Activated naive CD8-positive, alpha-beta T cell treated with anti-CD3 and anti-CD28 coated beads, Interleukin-2, amount 50 U/mL, for 24 hours (primary cell): ENCODE measurements around the gene CXCL13.
"Not testable (repeated sequence)": the region's sequence is repeated elsewhere in the genome, so short reads cannot be mapped to it uniquely, and the experiment has no call there.

Experiments
- ATAC-seq: fragments of 150-1000 bp; cut with Tn5 transposase; one replicate; pipeline ENCODE4 v1.10.0; 2021
- DNase-seq: peaks from one replicate; pipeline ENCODE4 v3.0.0; 2021
- H3K27ac Mint-ChIP-seq: one replicate; pipeline ENCODE4 v1.8.0; 2021; ENCODE audit warnings: mild to moderate bottlenecking, mixed read lengths
- H3K27me3 Mint-ChIP-seq: one replicate; pipeline ENCODE4 v1.8.0; 2021; ENCODE audit warnings: mixed read lengths
- H3K36me3 Mint-ChIP-seq: one replicate; pipeline ENCODE4 v1.8.0; 2021; ENCODE audit warnings: low read depth, mixed read lengths
- H3K4me1 Mint-ChIP-seq: one replicate; pipeline ENCODE4 v1.8.0; 2021; ENCODE audit warnings: mixed read lengths
- H3K4me3 Mint-ChIP-seq: one replicate; pipeline ENCODE4 v1.8.0; 2021; ENCODE audit warnings: mild to moderate bottlenecking, moderate library complexity, mixed read lengths
- H3K9me3 Mint-ChIP-seq: one replicate; pipeline ENCODE4 v1.8.0; 2021; ENCODE audit warnings: mixed read lengths

The CXCL13 gene, protein sequence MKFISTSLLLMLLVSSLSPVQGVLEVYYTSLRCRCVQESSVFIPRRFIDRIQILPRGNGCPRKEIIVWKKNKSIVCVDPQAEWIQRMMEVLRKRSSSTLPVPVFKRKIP

GRCh38 chr4:77605210-77605902, at the start of gene CXCL13:
Gene CXCL13 (plus strand): TSS chr4:77605820. CDS start chr4:77605866, 46 bp downstream.
- H3K9me3 Mint-ChIP-seq: no peaks in the 10 kb centered on the region
- no peak within 1 kb of the TSS for H3K27ac Mint-ChIP-seq
- ATAC-seq (no peak), DNase-seq (no peak)
- H3K27me3 Mint-ChIP-seq: peaks cover 4% of the 10 kb centered on the region
- peaks cover 19% of the 10 kb centered on the region for H3K4me1 Mint-ChIP-seq
- no peaks in the 10 kb centered on the region for H3K36me3 Mint-ChIP-seq
- no peak within 1 kb of the TSS for H3K4me3 Mint-ChIP-seq

- no peak overlapping the region for H3K4me3 Mint-ChIP-seq
- H3K9me3 Mint-ChIP-seq: peaks cover 8% of the 10 kb centered on the region
- H3K27me3 Mint-ChIP-seq: peaks cover 15% of the 10 kb centered on the region
- H3K4me1 Mint-ChIP-seq: no peaks in the 10 kb centered on the region
- ATAC-seq: no peak
- no peak overlapping the region for H3K27ac Mint-ChIP-seq
- no peak for DNase-seq
- no peaks in the 10 kb centered on the region for H3K36me3 Mint-ChIP-seq
These were observed 45.5 kb upstream of the CXCL13 start for GRCh38 chr4:77560170-77560569.

- H3K4me3 Mint-ChIP-seq, H3K36me3 Mint-ChIP-seq, DNase-seq, H3K27ac Mint-ChIP-seq, H3K9me3 Mint-ChIP-seq, H3K4me1 Mint-ChIP-seq, ATAC-seq: not testable (repeated sequence)
- peaks cover 21% of the 10 kb centered on the region for H3K27me3 Mint-ChIP-seq
These were observed 43.9 kb upstream of the CXCL13 start for GRCh38 chr4:77561720-77562119.

GRCh38 chr4:77564231-77564630, 41.4 kb upstream of the CXCL13 start:
- ATAC-seq (no peak), DNase-seq (no peak)
- Mint-ChIP-seq H3K4me3 (no peak overlapping the region), H3K9me3 (peaks cover 8% of the 10 kb centered on the region), H3K36me3 (no peaks in the 10 kb centered on the region), H3K4me1 (peaks cover 3% of the 10 kb centered on the region), H3K27ac (no peak overlapping the region), H3K27me3 (peaks cover 40% of the 10 kb centered on the region)

- Mint-ChIP-seq H3K36me3 (no peaks in the 10 kb centered on the region), H3K9me3 (peaks cover 12% of the 10 kb centered on the region), H3K4me3 (no peak overlapping the region), H3K4me1 (peaks cover 3% of the 10 kb centered on the region), H3K27ac (no peak overlapping the region), H3K27me3 (peaks cover 42% of the 10 kb centered on the region)
- no peak for ATAC-seq
- DNase-seq: no peak
These were observed 39.5 kb upstream of the CXCL13 start for GRCh38 chr4:77566148-77566547.

DNA sequence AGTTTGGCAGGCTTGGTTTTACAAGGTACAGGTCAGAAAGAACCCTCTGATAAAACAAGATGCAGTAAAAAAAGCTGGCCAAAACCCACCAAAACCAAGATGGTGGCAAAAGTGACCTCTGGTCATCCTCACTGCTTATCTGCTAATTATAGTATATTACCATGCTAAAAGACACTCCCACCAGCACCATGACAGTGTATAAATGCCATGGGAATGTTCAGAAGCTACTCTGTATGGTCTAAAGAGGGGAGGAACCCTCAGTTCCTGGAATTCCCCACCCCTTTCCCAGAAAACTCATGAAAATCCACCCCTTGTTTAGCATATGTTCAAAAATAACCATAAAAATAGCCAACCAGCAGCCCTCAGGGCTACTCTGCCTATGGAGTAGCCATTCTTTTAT, 38.1 kb upstream of the CXCL13 start:
- H3K4me1 Mint-ChIP-seq: peaks cover 3% of the 10 kb centered on the region
- peaks cover 16% of the 10 kb centered on the region for H3K9me3 Mint-ChIP-seq
- ATAC-seq (no peak), DNase-seq (no peak)
- H3K27ac Mint-ChIP-seq: no peak overlapping the region
- no peaks in the 10 kb centered on the region for H3K36me3 Mint-ChIP-seq
- peaks cover 45% of the 10 kb centered on the region for H3K27me3 Mint-ChIP-seq
- no peak overlapping the region for H3K4me3 Mint-ChIP-seq

GRCh38 chr4:77570508-77571214, 35.0 kb upstream of the CXCL13 start:
- not testable (repeated sequence) for H3K4me1 Mint-ChIP-seq, DNase-seq, H3K27ac Mint-ChIP-seq, ATAC-seq, H3K36me3 Mint-ChIP-seq, H3K4me3 Mint-ChIP-seq
- Mint-ChIP-seq H3K27me3 (peaks cover 36% of the 10 kb centered on the region), H3K9me3 (peaks cover 21% of the 10 kb centered on the region)

DNA sequence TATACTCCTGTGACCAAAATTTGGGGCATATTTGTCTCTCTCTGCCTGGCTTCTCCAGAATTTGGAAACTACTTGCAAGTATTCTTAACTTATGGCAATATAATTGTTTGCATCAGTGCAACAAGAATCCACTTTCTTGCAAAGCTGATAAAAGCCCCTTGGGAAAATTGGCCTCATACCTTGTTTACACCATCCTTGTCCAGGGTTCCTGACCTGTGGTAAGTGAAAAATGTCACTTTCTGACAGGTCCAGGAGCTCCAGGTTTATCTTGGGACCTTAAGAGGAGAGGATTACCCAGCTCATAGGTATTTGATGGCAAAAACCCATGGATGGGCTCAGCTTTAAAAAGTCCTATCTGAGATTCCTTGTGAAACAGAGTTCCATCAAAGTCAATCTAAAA, 29.3 kb upstream of the CXCL13 start:
- Mint-ChIP-seq H3K4me3 (no peak overlapping the region), H3K9me3 (peaks cover 8% of the 10 kb centered on the region), H3K27me3 (peaks cover 14% of the 10 kb centered on the region), H3K36me3 (peaks cover 2% of the 10 kb centered on the region), H3K4me1 (peaks cover 27% of the 10 kb centered on the region), H3K27ac (no peak overlapping the region)
- DNase-seq: no peak
- ATAC-seq: no peak

DNA sequence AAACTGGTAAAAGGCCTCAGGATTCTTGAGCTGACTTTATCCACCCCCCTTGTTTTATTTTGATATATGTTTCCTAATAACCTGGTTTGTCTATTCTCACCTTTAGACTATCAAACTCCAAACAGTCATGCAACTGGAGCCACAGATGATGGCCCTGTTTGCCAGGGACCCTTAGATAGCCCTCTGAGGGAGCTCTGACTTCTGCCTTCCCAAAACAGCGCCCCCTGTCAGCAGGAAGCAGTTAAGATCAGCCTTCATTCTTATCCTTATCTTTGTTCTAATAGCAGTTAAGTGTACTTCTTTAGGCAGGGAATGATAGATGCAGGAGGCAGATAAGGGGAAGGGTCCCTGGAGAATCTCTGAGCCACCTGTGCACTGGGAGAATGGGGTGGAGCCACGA, 27.5 kb upstream of the CXCL13 start:
- DNase-seq: no peak
- H3K9me3 Mint-ChIP-seq: no peaks in the 10 kb centered on the region

DNA sequence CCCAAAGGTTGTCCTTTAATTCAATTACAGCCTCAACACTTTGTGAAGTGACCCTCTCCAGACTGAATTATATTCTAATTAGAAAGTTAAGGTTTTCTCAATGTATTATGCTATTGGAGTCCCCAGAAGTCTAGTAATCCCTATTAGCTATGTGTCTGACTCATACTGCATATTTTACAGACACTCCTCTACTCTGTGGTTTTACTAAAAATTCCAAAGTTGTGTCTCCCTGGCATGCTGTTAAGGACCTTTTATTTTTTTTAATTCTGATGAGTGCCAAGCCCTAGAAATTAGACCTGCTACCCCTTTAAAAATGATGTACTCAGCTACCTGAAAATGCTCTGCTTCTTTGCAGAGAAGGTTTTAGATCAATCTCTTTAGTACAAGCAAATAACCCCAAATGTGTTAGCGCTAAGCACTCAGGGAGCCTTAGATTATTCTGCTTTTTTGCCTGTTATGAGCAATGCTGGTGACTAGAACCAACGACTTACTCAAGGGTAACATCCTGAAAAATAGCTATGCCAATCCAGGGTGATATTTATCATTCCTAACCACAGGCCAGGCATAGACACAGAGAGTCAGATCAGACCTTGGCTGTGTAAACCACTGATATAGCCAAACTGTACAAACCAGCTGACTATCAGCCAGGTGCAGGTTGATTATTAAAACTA, 26.1 kb upstream of the CXCL13 start:
- Mint-ChIP-seq H3K27me3 (peaks cover 12% of the 10 kb centered on the region), H3K27ac (peak overlapping the region; percentile 77), H3K36me3 (peaks cover 3% of the 10 kb centered on the region), H3K9me3 (peaks cover 7% of the 10 kb centered on the region), H3K4me3 (no peak overlapping the region), H3K4me1 (peaks cover 53% of the 10 kb centered on the region)
- ATAC-seq: peak; percentile 67
- DNase-seq: no peak

More for the DNA sequence above, 27.5 kb upstream of the CXCL13 start:
- Mint-ChIP-seq H3K4me3 (no peak overlapping the region), H3K27me3 (peaks cover 12% of the 10 kb centered on the region), H3K27ac (no peak overlapping the region), H3K36me3 (peaks cover 3% of the 10 kb centered on the region), H3K4me1 (peaks cover 42% of the 10 kb centered on the region)
- no peak for ATAC-seq

DNA sequence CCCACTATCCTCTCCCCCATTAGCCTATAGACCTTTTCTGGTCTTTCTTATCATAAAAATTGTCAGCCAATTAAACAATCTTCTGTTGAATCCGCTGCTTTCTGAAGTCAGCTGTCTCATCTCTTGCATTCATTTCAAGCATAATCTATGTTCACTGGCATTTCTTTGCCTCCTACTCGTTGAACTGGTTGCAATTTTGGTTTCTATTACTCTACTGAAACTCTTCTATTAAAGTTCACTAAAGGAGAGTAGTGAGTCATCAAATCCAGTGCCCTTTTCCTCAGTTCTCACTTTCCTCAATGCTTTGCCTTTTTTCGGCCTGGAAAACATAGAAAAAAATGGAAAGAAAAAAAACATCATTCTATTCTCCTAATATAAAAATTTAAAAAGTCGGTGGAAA, 23.9 kb upstream of the CXCL13 start:
- Mint-ChIP-seq H3K36me3 (peaks cover 3% of the 10 kb centered on the region), H3K4me3 (peak overlapping the region; percentile 55), H3K9me3 (peaks cover 8% of the 10 kb centered on the region), H3K4me1 (peaks cover 73% of the 10 kb centered on the region), H3K27ac (peak overlapping the region; percentile 93), H3K27me3 (peaks cover 6% of the 10 kb centered on the region)
- DNase-seq (no peak), ATAC-seq (peak; percentile 83)

DNA sequence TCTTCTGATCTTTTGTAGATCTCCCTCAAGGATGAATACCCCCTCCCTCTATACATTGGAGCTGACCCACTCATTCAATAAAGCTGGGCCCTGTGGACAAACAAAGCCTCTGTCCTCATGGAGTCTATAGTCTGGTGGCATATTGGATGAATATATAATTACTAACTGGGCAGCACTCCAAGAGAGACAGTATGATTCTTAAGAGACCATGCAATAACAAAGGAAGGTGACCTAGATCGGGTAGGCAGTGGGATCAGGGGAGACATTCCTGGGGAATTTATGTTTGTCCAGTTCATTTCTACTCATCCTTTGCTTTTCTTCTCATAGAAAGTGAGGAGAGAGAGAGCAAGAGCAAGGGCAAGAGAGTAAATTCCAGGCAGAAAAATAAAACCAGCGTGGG, 23.5 kb upstream of the CXCL13 start:
- DNase-seq (no peak), ATAC-seq (no peak)
- H3K4me3 Mint-ChIP-seq: no peak overlapping the region
- H3K9me3 Mint-ChIP-seq: peaks cover 8% of the 10 kb centered on the region
- peaks cover 3% of the 10 kb centered on the region for H3K36me3 Mint-ChIP-seq
- peaks cover 78% of the 10 kb centered on the region for H3K4me1 Mint-ChIP-seq
- peaks cover 3% of the 10 kb centered on the region for H3K27me3 Mint-ChIP-seq
- peak overlapping the region; percentile 93 for H3K27ac Mint-ChIP-seq

- H3K27me3 Mint-ChIP-seq: peaks cover 3% of the 10 kb centered on the region
- peaks cover 83% of the 10 kb centered on the region for H3K4me1 Mint-ChIP-seq
- H3K4me3 Mint-ChIP-seq: no peak overlapping the region
- no peak for DNase-seq
- peak overlapping the region; percentile 93 for H3K27ac Mint-ChIP-seq
- ATAC-seq: no peak
- H3K36me3 Mint-ChIP-seq: peaks cover 3% of the 10 kb centered on the region
- peaks cover 8% of the 10 kb centered on the region for H3K9me3 Mint-ChIP-seq
These were observed 22.9 kb upstream of the CXCL13 start for GRCh38 chr4:77582711-77583110.

GRCh38 chr4:77586951-77587383, 18.7 kb upstream of the CXCL13 start:
- DNase-seq (peak; percentile 67), ATAC-seq (peak; percentile 97)
- Mint-ChIP-seq H3K9me3 (peaks cover 8% of the 10 kb centered on the region), H3K36me3 (peaks cover 7% of the 10 kb centered on the region), H3K4me3 (peak overlapping the region; percentile 71), H3K27me3 (peaks cover 3% of the 10 kb centered on the region), H3K4me1 (peaks cover 85% of the 10 kb centered on the region), H3K27ac (peak overlapping the region; percentile 91)
